ENCODE measurements around the gene ECE2. TPM values are rescaled to one million over a fixed set of nuclear protein-coding genes. Genes with fewer than 3 reads are reported as not detected.

ECE2 gene
- total and polyA plus RNA-seq, 2 experiments from 2014 or later: not detected

GRCh38 chr3:184315543-184315867, 39.7 kb downstream of the ECE2 start:
- 0% methylated on average over 3 to 6 of the region's 6 CpGs for WGBS, 2 experiments (ENCODE audit: low coverage in 1 of 2, low lambda C conversion rate in 2 of 2, missing lambda C conversion rate in 2 of 2)
- peak overlapping the region; percentile 96 for H3K4me2 ChIP-seq (ENCODE audit: unreplicated experiment)
- DNase-seq: peak; percentile 55
- H3K79me2 ChIP-seq (ENCODE audit: insufficient read depth): peaks cover 50% of the 10 kb centered on the region
- H3K27me3 ChIP-seq (replicated peaks; ENCODE audit: insufficient read depth): no peaks in the 10 kb centered on the region
- H3K4me1 ChIP-seq (ENCODE audit: insufficient read depth): peaks cover 35% of the 10 kb centered on the region
- H3K36me3 ChIP-seq (ENCODE audit: low read depth): peaks cover 12% of the 10 kb centered on the region
- H3K9ac ChIP-seq: peak overlapping the region; percentile 96
- H3F3A ChIP-seq (ENCODE audit: insufficient read depth): peaks cover 50% of the 10 kb centered on the region
- no peaks in the 10 kb centered on the region for H3K9me3 ChIP-seq (ENCODE audit: low read depth)
- H3K9me2 ChIP-seq (ENCODE audit: insufficient read depth): no peaks in the 10 kb centered on the region
- no peak overlapping the region for H2AFZ ChIP-seq
- TF ChIP-seq EZH2 (IDR thresholded peaks at IDR 0.05; ENCODE audit: insufficient read depth, poor library complexity, severe bottlenecking): no peak
- TF ChIP-seq EZH2phosphoT487 (IDR thresholded peaks at IDR 0.05; ENCODE audit: insufficient read depth, low read depth): no peak
- peaks cover 16% of the 10 kb centered on the region; the same call in 1 of the 2 replicates for H4K20me1 ChIP-seq (ENCODE audit: insufficient read depth)
- in situ Hi-C loops (cut with MboI): no loop called here
- H3K27ac ChIP-seq: peak overlapping the region; percentile 88
- H3K4me3 ChIP-seq: peak overlapping the region; percentile 91

- 5 to 8% methylated on average over 16 of the region's 16 CpGs for WGBS, 2 experiments (ENCODE audit: low coverage in 1 of 2, low lambda C conversion rate in 2 of 2, missing lambda C conversion rate in 2 of 2)
- no peaks in the 10 kb centered on the region for H3K9me3 ChIP-seq (ENCODE audit: low read depth)
- no peaks in the 10 kb centered on the region for H3K9me2 ChIP-seq (ENCODE audit: insufficient read depth)
- in situ Hi-C loops (cut with MboI): no loop called here
- H2AFZ ChIP-seq: no peak overlapping the region
- peaks cover 16% of the 10 kb centered on the region; the same call in 1 of the 2 replicates for H4K20me1 ChIP-seq (ENCODE audit: insufficient read depth)
- peak overlapping the region; percentile 88 for H3K27ac ChIP-seq
- H3K79me2 ChIP-seq (ENCODE audit: insufficient read depth): peaks cover 56% of the 10 kb centered on the region
- peaks cover 17% of the 10 kb centered on the region for H3K36me3 ChIP-seq (ENCODE audit: low read depth)
- peak; percentile 64 for DNase-seq
- peak overlapping the region; percentile 96 for H3K4me2 ChIP-seq (ENCODE audit: unreplicated experiment)
- no peaks in the 10 kb centered on the region for H3K27me3 ChIP-seq (replicated peaks; ENCODE audit: insufficient read depth)
- TF ChIP-seq EZH2 (IDR thresholded peaks at IDR 0.05; ENCODE audit: insufficient read depth, poor library complexity, severe bottlenecking) (no peak), EZH2phosphoT487 (IDR thresholded peaks at IDR 0.05; ENCODE audit: insufficient read depth, low read depth) (no peak)
- peak overlapping the region; percentile 91 for H3K4me3 ChIP-seq
- H3K9ac ChIP-seq: peak overlapping the region; percentile 96
- peaks cover 45% of the 10 kb centered on the region for H3F3A ChIP-seq (ENCODE audit: insufficient read depth)
- H3K4me1 ChIP-seq (ENCODE audit: insufficient read depth): peaks cover 41% of the 10 kb centered on the region
These were observed 40.2 kb downstream of the ECE2 start for GRCh38 chr3:184315871-184316661.

- H3F3A ChIP-seq (ENCODE audit: insufficient read depth): peaks cover 38% of the 10 kb centered on the region
- peaks cover 45% of the 10 kb centered on the region for H3K4me1 ChIP-seq (ENCODE audit: insufficient read depth)
- peak overlapping the region; percentile 91 for H3K27ac ChIP-seq
- peak overlapping the region; percentile 96 for H3K9ac ChIP-seq
- 55 to 61% methylated on average over 7 of the region's 7 CpGs for WGBS, 2 experiments (ENCODE audit: low coverage in 1 of 2, low lambda C conversion rate in 2 of 2, missing lambda C conversion rate in 2 of 2)
- H3K79me2 ChIP-seq (ENCODE audit: insufficient read depth): peaks cover 63% of the 10 kb centered on the region
- TF ChIP-seq EZH2 (IDR thresholded peaks at IDR 0.05; ENCODE audit: insufficient read depth, poor library complexity, severe bottlenecking) (no peak), EZH2phosphoT487 (IDR thresholded peaks at IDR 0.05; ENCODE audit: insufficient read depth, low read depth) (no peak)
- H3K27me3 ChIP-seq (replicated peaks; ENCODE audit: insufficient read depth): no peaks in the 10 kb centered on the region
- H2AFZ ChIP-seq: no peak overlapping the region
- in situ Hi-C loops (cut with MboI): no loop called here
- peak overlapping the region; percentile 91 for H3K4me3 ChIP-seq
- peak; percentile 61 for DNase-seq
- H3K9me2 ChIP-seq (ENCODE audit: insufficient read depth): no peaks in the 10 kb centered on the region
- peak overlapping the region; percentile 96 for H3K4me2 ChIP-seq (ENCODE audit: unreplicated experiment)
- peaks cover 16% of the 10 kb centered on the region; the same call in 1 of the 2 replicates for H4K20me1 ChIP-seq (ENCODE audit: insufficient read depth)
- peaks cover 24% of the 10 kb centered on the region for H3K36me3 ChIP-seq (ENCODE audit: low read depth)
- no peaks in the 10 kb centered on the region for H3K9me3 ChIP-seq (ENCODE audit: low read depth)
These were observed 41.0 kb downstream of the ECE2 start for GRCh38 chr3:184316792-184317191.

GRCh38 chr3:184317201-184317600, 41.4 kb downstream of the ECE2 start:
- Histone ChIP-seq H4K20me1 (ENCODE audit: insufficient read depth) (peaks cover 16% of the 10 kb centered on the region; the same call in 1 of the 2 replicates), H3K79me2 (ENCODE audit: insufficient read depth) (peaks cover 67% of the 10 kb centered on the region), H3K4me3 (peak overlapping the region; percentile 91), H3F3A (ENCODE audit: insufficient read depth) (peaks cover 38% of the 10 kb centered on the region), H3K9me2 (ENCODE audit: insufficient read depth) (no peaks in the 10 kb centered on the region), H3K4me1 (ENCODE audit: insufficient read depth) (peaks cover 49% of the 10 kb centered on the region), H3K27ac (peak overlapping the region; percentile 91; the same call in 1 of the 2 replicates), H3K36me3 (ENCODE audit: low read depth) (peaks cover 29% of the 10 kb centered on the region), H3K27me3 (replicated peaks; ENCODE audit: insufficient read depth) (no peaks in the 10 kb centered on the region), H3K9ac (peak overlapping the region; percentile 96), H3K9me3 (ENCODE audit: low read depth) (no peaks in the 10 kb centered on the region), H3K4me2 (ENCODE audit: unreplicated experiment) (peak overlapping the region; percentile 96), H2AFZ (no peak overlapping the region)
- TF ChIP-seq EZH2phosphoT487 (IDR thresholded peaks at IDR 0.05; ENCODE audit: insufficient read depth, low read depth): no peak
- no peak for TF ChIP-seq EZH2 (IDR thresholded peaks at IDR 0.05; ENCODE audit: insufficient read depth, poor library complexity, severe bottlenecking)
- no peak for DNase-seq
- 48 to 56% methylated on average over 5 of the region's 5 CpGs for WGBS, 2 experiments (ENCODE audit: low coverage in 1 of 2, low lambda C conversion rate in 2 of 2, missing lambda C conversion rate in 2 of 2)
- in situ Hi-C loops (cut with MboI): no loop called here
